Esophagus muscularis mucosa (tissue), 4 donors: ENCODE measurements around the gene COBL. TPM values are rescaled to one million over a fixed set of nuclear protein-coding genes. Genes with fewer than 3 reads are reported as not detected.

Source experiments
- DNase-seq: peaks from one replicate; pipeline ENCODE4 v3.0.0-alpha.2; 2017; ENCODE audit errors: extremely low spot score
- H3K27ac ChIP-seq, 4 donors: fragments of 200-600 bp; sonication (generic); replicated peaks in 1 of 4; 1 replicate in 3 of 4; 2 replicates in 1 of 4; pipeline ENCODE4 v1.5.1; 2016 to 2019; ENCODE audit warnings: mild to moderate bottlenecking in 1 of 4
- H3K27me3 ChIP-seq, 4 donors: fragments of 200-600 bp; sonication (generic); one replicate each; pipeline versions ENCODE4 v1.5.1 to v1.6.0; 2016 to 2019
- H3K36me3 ChIP-seq, 4 donors: fragments of 200-600 bp; sonication (generic); one replicate each; pipeline ENCODE4 v1.5.1; 2016 to 2019
- H3K4me1 ChIP-seq, 4 donors: fragments of 200-600 bp; sonication (generic); one replicate each; pipeline ENCODE4 v1.5.1; 2016 to 2019
- H3K4me3 ChIP-seq, 4 donors: fragments of 200-600 bp; sonication (generic); 1 replicate in 2 of 4; 2 replicates in 2 of 4; pipeline ENCODE4 v1.5.1; 2016 to 2019; ENCODE audit warnings: mild to moderate bottlenecking in 4 of 4, moderate library complexity in 1 of 4
- H3K9me3 ChIP-seq, 4 donors: fragments of 200-600 bp; sonication (generic); 1 replicate in 3 of 4; 2 replicates in 1 of 4; pipeline ENCODE4 v1.5.1; 2016 to 2019
- EP300 ChIP-seq: sonication (generic); formaldehyde crosslinking; IDR thresholded peaks from one replicate; pipeline ENCODE4 v1.6.1; 2017; ENCODE audit warnings: antibody characterized with exemption
- POLR2A ChIP-seq: fragments of 450-650 bp; IDR thresholded peaks from one replicate; pipeline ENCODE4 v1.6.1; 2017; ENCODE audit warnings: antibody characterized with exemption, moderate library complexity, mild to moderate bottlenecking, low read depth
- POLR2AphosphoS5 ChIP-seq, 2 donors: sonication (generic); formaldehyde crosslinking; IDR thresholded peaks; one replicate each; pipeline ENCODE4 v1.6.1; 2017; ENCODE audit warnings: antibody characterized with exemption in 2 of 2
- WGBS: methylation state at CpG from one replicate; pipeline ENCODE4 v1.1.5; 2018; 5-methylcytosine and 5-hydroxymethylcytosine counted together
- intact Hi-C: fragments of 100-400 bp; cut with DNase I; formaldehyde crosslinking; loops from one replicate; pipeline ENCODE4 v1.15.1; 2023
- total RNA-seq, 4 donors: library from RNA; depleted of rRNA; stranded (reverse); fragments of >200 nt; gene quantifications; one replicate each; pipeline versions ENCODE4 v1.1.0 to v1.2.1, GENCODE V29; 2016
- TF ChIP-seq, protein P1 (sequence below), 3 experiments: fragments of 200-600 bp in 2 of 3; fragments of 450-650 bp in 1 of 3; sonication (generic) in 2 of 3; IDR thresholded peaks; one replicate each; pipeline ENCODE4 v1.5.1; 2017 to 2019; ENCODE audit warnings: antibody characterized with exemption in 3 of 3, mild to moderate bottlenecking in 2 of 3, moderate library complexity in 1 of 3

Gene COBL
- total RNA-seq, 4 donors from 2014 or later, result 29.8 to 51.4 (median 45.9) TPM

DNA sequence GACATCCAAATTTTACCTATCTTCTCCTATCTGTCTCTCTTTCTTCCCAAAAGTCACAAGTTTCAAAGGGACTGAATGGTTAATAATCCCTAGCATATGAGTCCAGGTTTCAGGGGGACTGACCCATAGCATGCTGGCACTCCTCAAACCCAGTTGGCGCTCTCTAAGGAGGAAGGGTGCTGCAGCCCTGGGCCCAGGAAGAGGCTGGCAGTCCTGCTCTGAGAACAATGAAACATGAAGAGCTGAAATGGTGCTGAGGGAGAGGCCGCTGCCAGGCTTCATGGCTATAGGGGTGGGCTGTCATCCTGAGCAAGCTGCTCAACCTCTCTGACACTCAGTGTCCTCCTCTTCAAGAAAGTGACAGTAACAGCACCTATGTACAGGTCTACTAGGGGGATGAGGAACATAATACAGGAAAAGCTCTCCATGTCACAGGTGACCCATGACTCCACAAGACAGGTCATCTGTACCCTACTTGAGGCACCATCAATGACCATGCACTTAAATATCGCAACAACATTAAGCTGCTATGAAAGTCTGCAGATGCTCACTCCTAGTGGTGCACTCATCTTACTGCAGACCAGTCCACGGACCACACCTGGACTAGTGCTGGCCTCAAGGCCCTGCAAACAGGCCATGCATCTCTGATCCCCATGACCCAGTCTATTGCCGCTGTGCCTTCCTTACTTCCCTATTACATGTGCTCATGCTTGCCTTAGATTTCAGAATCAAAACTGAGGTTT, 17.0 kb downstream of the COBL start:
- intact Hi-C loops, result no loop called here

DNA sequence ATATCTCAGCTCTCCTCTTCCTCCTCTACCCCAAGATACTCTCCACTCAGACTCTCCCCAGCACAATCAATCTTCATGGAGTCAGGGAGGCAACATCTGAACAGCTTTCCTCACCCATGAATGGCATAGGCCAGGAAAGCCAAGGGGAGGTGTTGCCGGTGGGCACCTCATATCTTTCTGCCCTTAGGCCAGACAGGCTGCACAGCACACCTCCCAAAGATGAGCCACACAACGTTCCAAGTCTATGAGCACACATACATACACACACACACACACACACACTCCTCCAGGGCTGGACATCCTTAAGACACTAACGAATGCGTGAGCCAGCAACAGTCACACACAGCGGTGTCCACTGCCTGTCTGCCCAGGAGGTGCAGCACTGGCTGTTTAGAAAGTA, 17.7 kb downstream of the COBL start:
- H3K27me3 ChIP-seq, result no peaks in the 10 kb centered on the region
- peak; percentile 64 for DNase-seq
- intact Hi-C loops, result no loop called here
- WGBS, result 74% methylated on average over 5 of the region's 5 CpGs
- H3K9me3 ChIP-seq, result no peaks in the 10 kb centered on the region
- no peak overlapping the region for H3K4me3 ChIP-seq
- H3K36me3 ChIP-seq, result no peaks in the 10 kb centered on the region
- H3K27ac ChIP-seq, result no peak overlapping the region
- peaks cover 10 to 24% (median 17%) of the 10 kb centered on the region in 4 donors for H3K4me1 ChIP-seq
- TF ChIP-seq POLR2A (no peak), POLR2AphosphoS5 (IDR thresholded peaks at IDR 0.05) (no peak), EP300 (no peak)
- TF ChIP-seq, protein P1, sequence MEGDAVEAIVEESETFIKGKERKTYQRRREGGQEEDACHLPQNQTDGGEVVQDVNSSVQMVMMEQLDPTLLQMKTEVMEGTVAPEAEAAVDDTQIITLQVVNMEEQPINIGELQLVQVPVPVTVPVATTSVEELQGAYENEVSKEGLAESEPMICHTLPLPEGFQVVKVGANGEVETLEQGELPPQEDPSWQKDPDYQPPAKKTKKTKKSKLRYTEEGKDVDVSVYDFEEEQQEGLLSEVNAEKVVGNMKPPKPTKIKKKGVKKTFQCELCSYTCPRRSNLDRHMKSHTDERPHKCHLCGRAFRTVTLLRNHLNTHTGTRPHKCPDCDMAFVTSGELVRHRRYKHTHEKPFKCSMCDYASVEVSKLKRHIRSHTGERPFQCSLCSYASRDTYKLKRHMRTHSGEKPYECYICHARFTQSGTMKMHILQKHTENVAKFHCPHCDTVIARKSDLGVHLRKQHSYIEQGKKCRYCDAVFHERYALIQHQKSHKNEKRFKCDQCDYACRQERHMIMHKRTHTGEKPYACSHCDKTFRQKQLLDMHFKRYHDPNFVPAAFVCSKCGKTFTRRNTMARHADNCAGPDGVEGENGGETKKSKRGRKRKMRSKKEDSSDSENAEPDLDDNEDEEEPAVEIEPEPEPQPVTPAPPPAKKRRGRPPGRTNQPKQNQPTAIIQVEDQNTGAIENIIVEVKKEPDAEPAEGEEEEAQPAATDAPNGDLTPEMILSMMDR (IDR thresholded peaks at IDR 0.05), result no peak

More for the DNA sequence above, 17.0 kb downstream of the COBL start:
- TF ChIP-seq POLR2A, result no peak
- no peak for TF ChIP-seq POLR2AphosphoS5 (IDR thresholded peaks at IDR 0.05)
- TF ChIP-seq, protein P1 (IDR thresholded peaks at IDR 0.05), result no peak
- TF ChIP-seq EP300, result no peak
- Histone ChIP-seq H3K27me3 (no peaks in the 10 kb centered on the region), H3K4me3 (no peak overlapping the region), H3K27ac (no peak overlapping the region), H3K36me3 (no peaks in the 10 kb centered on the region), H3K9me3 (no peaks in the 10 kb centered on the region), H3K4me1 (peaks cover 10 to 24% (median 17%) of the 10 kb centered on the region in 4 donors)
- 90% methylated on average over 5 of the region's 5 CpGs for WGBS
- DNase-seq, result peak; percentile 60

DNA sequence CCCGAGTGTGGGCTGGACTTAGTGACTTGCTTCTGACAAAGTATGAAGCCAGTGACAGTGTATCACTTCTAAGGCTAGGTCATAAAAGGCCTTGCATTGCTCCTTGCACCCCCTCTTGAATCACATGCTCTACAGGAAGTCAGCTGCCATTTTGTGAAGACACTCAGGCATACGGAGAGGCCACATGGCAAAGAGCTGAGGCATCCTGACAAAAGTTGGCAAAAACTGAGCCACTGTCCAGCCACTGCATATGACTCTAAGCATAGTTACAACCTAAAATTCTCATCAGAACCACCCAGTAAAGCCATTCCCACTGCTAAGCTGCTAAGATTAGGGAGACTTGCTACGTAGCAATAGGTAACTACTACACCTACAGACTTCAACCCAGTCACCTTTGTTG, 18.6 kb downstream of the COBL start:
- WGBS, result 94% methylated on average over 3 of the region's 3 CpGs
- intact Hi-C loops, result no loop called here

DNA sequence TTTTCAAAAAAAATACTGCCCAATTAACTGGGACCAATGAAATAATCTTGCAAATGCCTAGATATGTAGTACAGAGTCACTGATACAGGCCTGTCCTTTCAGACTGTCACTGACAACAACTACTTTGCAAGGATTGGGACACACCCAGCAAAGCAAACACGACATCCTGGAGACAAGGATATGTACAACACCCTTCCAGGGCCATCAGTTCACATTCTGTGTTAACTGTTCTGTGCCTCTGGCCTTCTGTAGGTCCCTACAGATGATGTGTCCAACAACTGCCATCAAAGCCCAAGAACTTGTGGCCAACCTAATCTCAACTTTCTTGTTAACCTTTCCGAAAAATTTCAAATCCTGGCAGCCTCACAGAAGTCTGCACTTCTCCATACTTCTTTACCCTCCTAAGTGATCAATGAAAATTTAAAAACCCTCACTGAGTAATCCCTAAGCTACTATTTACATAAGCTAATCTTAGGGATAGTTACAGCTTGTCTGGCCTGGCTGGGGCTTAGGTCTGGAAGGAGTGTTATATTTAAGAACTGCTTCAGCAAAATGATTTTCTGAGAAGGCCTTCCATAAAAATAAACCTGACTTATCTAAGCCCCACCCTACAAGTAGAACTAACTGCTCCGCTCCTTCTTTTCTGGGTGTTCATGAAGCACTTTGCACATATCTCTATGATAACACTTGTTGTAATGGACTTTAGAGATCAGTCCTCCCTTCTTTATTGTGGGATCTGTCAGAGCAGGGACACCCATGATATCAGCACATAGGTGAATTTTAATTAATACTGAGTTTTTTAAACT, 21.0 kb downstream of the COBL start:
- Histone ChIP-seq H3K36me3 (no peaks in the 10 kb centered on the region), H3K4me1 (peaks cover 3 to 19% (median 10%) of the 10 kb centered on the region in 4 donors), H3K27ac (no peak overlapping the region), H3K27me3 (no peaks in the 10 kb centered on the region), H3K9me3 (no peaks in the 10 kb centered on the region), H3K4me3 (no peak overlapping the region)
- WGBS, result 54% methylated on average over 3 of the region's 3 CpGs
- TF ChIP-seq POLR2AphosphoS5 (IDR thresholded peaks at IDR 0.05), result no peak
- TF ChIP-seq EP300, result no peak
- TF ChIP-seq, protein P1 (IDR thresholded peaks at IDR 0.05), result no peak
- TF ChIP-seq POLR2A, result no peak
- peak; percentile 66 for DNase-seq
- intact Hi-C loops, result no loop called here

More for the DNA sequence above, 18.6 kb downstream of the COBL start:
- H3K4me1 ChIP-seq, result peaks cover 6 to 19% (median 14%) of the 10 kb centered on the region in 4 donors
- DNase-seq, result peak; percentile 66
- H3K36me3 ChIP-seq, result no peaks in the 10 kb centered on the region
- H3K27me3 ChIP-seq, result no peaks in the 10 kb centered on the region
- TF ChIP-seq EP300 (no peak), POLR2AphosphoS5 (IDR thresholded peaks at IDR 0.05) (no peak), POLR2A (no peak)
- TF ChIP-seq, protein P1 (IDR thresholded peaks at IDR 0.05), result no peak
- H3K27ac ChIP-seq, result no peak overlapping the region
- H3K9me3 ChIP-seq, result no peaks in the 10 kb centered on the region
- no peak overlapping the region for H3K4me3 ChIP-seq
